GM12878 (cell line): ENCODE measurements around the gene MGST3. TPM values are rescaled to one million over a fixed set of nuclear protein-coding genes. Genes with fewer than 3 reads are reported as not detected.
"Not testable (repeated sequence)": the region's sequence is repeated elsewhere in the genome, so short reads cannot be mapped to it uniquely, and the experiment has no call there.

Experiments used
- ATAC-seq: fragments of 200-7000 bp; cut with Tn5 transposase; 3 replicates; pipeline ENCODE4 v1.9.1; 2020; ENCODE audit warnings: mild to moderate bottlenecking, moderate library complexity
- BruUV-seq: library from RNA; stranded (reverse); fragments of 400-500 nt; replicated peaks from 2 replicates; lab custom pipeline; 2021; lab: Mats Ljungman, UMichigan
- CTCF ChIA-PET: fragments of 300-600 bp; sonication (Branson Sonifier 250); formaldehyde crosslinking; extraction: SDS; loops from one replicate; lab custom pipeline; 2021; ENCODE audit warnings: inconsistent platforms; lab: Yijun Ruan, JAX
- POLR2A ChIA-PET: fragments of 350-600 bp; formaldehyde crosslinking; extraction: SDS; loops from one replicate; lab custom pipeline; 2021; ENCODE audit warnings: inconsistent platforms; lab: Charles Lee
- RAD21 ChIA-PET: fragments of 300-600 bp; sonication (Branson Sonifier 250); formaldehyde crosslinking; loops from one replicate; lab custom pipeline; 2023; ENCODE audit warnings: antibody characterized with exemption; ENCODE audit not compliant: unreplicated experiment; lab: Charles Lee
- SMC1A ChIA-PET: fragments of 300-600 bp; sonication (Branson Sonifier 250); formaldehyde crosslinking; loops from one replicate; lab custom pipeline; 2023; ENCODE audit not compliant: unreplicated experiment, uncharacterized antibody; lab: Charles Lee
- DNase-seq: peaks from one replicate; pipeline ENCODE4 v3.0.0-alpha.2; 2011; ENCODE audit warnings: low read depth, low spot score
- FAIRE-seq: peaks from 3 replicates; lab custom pipeline; 2011; peaks lifted over from hg19 to GRCh38; lab: Jason Lieb, UNC
- H2AFZ ChIP-seq: 2 replicates; pipeline ENCODE4 v1.6.0; 2011; ENCODE audit warnings: low read depth, low read length, control low read depth; ENCODE audit not compliant: control insufficient read depth
- H3K27ac ChIP-seq: 2 replicates; pipeline ENCODE4 v1.5.1; 2011; ENCODE audit warnings: control low read depth; ENCODE audit not compliant: control insufficient read depth, insufficient read depth
- H3K27me3 ChIP-seq, 2 experiments: replicated peaks in 1 of 2; 2 replicates each; pipeline versions ENCODE4 v1.6.0 to v1.6.1; 2011; ENCODE audit warnings: low read length in 1 of 2; ENCODE audit not compliant: control insufficient read depth in 2 of 2, insufficient read depth in 2 of 2
- H3K36me3 ChIP-seq, 2 experiments: 2 replicates each; pipeline ENCODE4 v1.5.1; 2011; ENCODE audit warnings: low read length in 1 of 2; ENCODE audit not compliant: control insufficient read depth in 2 of 2, insufficient read depth in 2 of 2
- H3K4me1 ChIP-seq: 2 replicates; pipeline ENCODE4 v1.6.1; 2011; ENCODE audit warnings: mild to moderate bottlenecking, low read length, moderate library complexity, mixed read lengths; ENCODE audit not compliant: control insufficient read depth, insufficient read depth
- H3K4me2 ChIP-seq: 2 replicates; pipeline ENCODE4 v1.6.0; 2011; ENCODE audit warnings: control low read depth; ENCODE audit not compliant: control insufficient read depth, insufficient read depth
- H3K4me3 ChIP-seq: fragments of 200-600 bp; sonication (generic); 2 replicates; pipeline ENCODE4 v1.5.1; 2016
- H3K79me2 ChIP-seq: 2 replicates; pipeline ENCODE4 v1.6.0; 2011; ENCODE audit warnings: low read length; ENCODE audit not compliant: control insufficient read depth, insufficient read depth
- H3K9ac ChIP-seq: 2 replicates; pipeline ENCODE4 v1.8.0; 2011; ENCODE audit warnings: low read length, control low read depth, mixed read lengths; ENCODE audit not compliant: control insufficient read depth, insufficient read depth
- H3K9me3 ChIP-seq: replicated peaks from 3 replicates; pipeline ENCODE4 v1.5.1; 2011; ENCODE audit warnings: mild to moderate bottlenecking, low read length; ENCODE audit not compliant: control insufficient read depth, insufficient read depth
- H4K20me1 ChIP-seq: 2 replicates; pipeline ENCODE4 v1.6.0; 2011; ENCODE audit not compliant: control insufficient read depth, insufficient read depth
- BCL11A ChIP-seq: IDR thresholded peaks from 2 replicates; pipeline ENCODE4 v1.6.1; 2011; ENCODE audit warnings: low read depth, low read length
- CTCF ChIP-seq, 3 experiments: IDR thresholded peaks in 2 of 3; conservative IDR thresholded peaks in 1 of 3; 2 replicates each; pipeline ENCODE4 v1.5.1; 2011; ENCODE audit warnings: low read depth in 3 of 3, low read length in 3 of 3, mild to moderate bottlenecking in 3 of 3, control low read depth in 2 of 3, moderate library complexity in 2 of 3, inconsistent platforms in 1 of 3, mixed read lengths in 1 of 3; ENCODE audit not compliant: control insufficient read depth in 2 of 3, insufficient read depth in 1 of 3; ENCODE audit errors: extremely low read depth in 1 of 3
- FOXM1 ChIP-seq: IDR thresholded peaks from 2 replicates; pipeline ENCODE4 v1.6.1; 2012; ENCODE audit warnings: low read depth, mild to moderate bottlenecking, inconsistent platforms, low read length, moderate library complexity
- YY1 ChIP-seq: IDR thresholded peaks from 2 replicates; pipeline ENCODE4 v1.6.1; 2011; ENCODE audit warnings: low read depth, mild to moderate bottlenecking, low read length
- WGBS: methylation state at CpG from one replicate; pipeline ENCODE4 v1.1.6; 2016; ENCODE audit warnings: low lambda C conversion rate; ENCODE audit not compliant: insufficient replicate concordance, insufficient coverage; ENCODE audit errors: missing lambda C conversion rate; 5-methylcytosine and 5-hydroxymethylcytosine counted together
- in situ Hi-C: fragments of 300-500 bp; cut with MboI; formaldehyde crosslinking; loops from 9 replicates; pipeline ENCODE4 v1.14.3; 2018; ENCODE audit warnings: mixed read lengths
- intact Hi-C: fragments of 100-400 bp; cut with micrococcal nuclease; formaldehyde crosslinking; loops from one replicate; pipeline ENCODE4 v1.14.2; 2022; ENCODE audit not compliant: unreplicated experiment
- polyA plus RNA-seq, 11 experiments: library from polyadenylated mRNA; depleted of rRNA in 4 of 11; unstranded in 6 of 11; stranded (reverse) in 5 of 11; fragments of >200 nt; fragmentation: Nextera tagmentation in 4 of 11; fragmentation: Illumina TruSeq in 1 of 11; extraction: Ambion mirVana in 4 of 11; extraction: Trizol in 1 of 11; gene quantifications; 1 replicate in 1 of 11; 2 replicates in 10 of 11; pipeline versions ENCODE4 v1.2.1 to v1.2.3, GENCODE V29; 2011 to 2016; ENCODE audit warnings: inconsistent platforms in 2 of 11, missing spikeins in 2 of 11, low read depth in 1 of 11
- total RNA-seq, 4 experiments: library from RNA; depleted of rRNA in 3 of 4; stranded (reverse); fragments of >200 nt in 3 of 4; fragmentation: Illumina TruSeq in 1 of 4; extraction: Trizol in 1 of 4; gene quantifications; 2 replicates each; pipeline versions ENCODE4 v1.2.1 to v1.2.3, GENCODE V29; 2013 to 2021

MGST3 gene
- total and polyA plus RNA-seq, 10 of the 15 experiments (the other 5 are each of a cell fraction or from before 2014, with no cell fraction given), result 37.3 to 145 (median 68.8) TPM

- Histone ChIP-seq H3K4me2 (no peak overlapping the region), H3K4me1 (no peaks in the 10 kb centered on the region; the same call in 1 of the 2 replicates), H3K9ac (no peak overlapping the region), H3K9me3 (peaks cover 2% of the 10 kb centered on the region; the same call in 1 of the 3 replicates), H4K20me1 (no peaks in the 10 kb centered on the region), H3K27me3 (no peaks in the 10 kb centered on the region), H3K4me3 (no peak overlapping the region), H2AFZ (no peak overlapping the region), H3K27ac (no peak overlapping the region), H3K79me2 (peaks cover 28% of the 10 kb centered on the region), H3K36me3 (peaks cover 0 to 3% of the 10 kb centered on the region in 2 experiments; a peak in 1 of 4 replicates)
- no TSS peak for BruUV-seq
- intact Hi-C loops, result loop anchor here (5.0 kb wide), 1 partner anchor 67 kb away; the partner anchor contains the start of gene MGST3
- WGBS, result 93% methylated on average over 3 of the region's 3 CpGs
- no peak for DNase-seq
- CTCF ChIA-PET, result interaction anchor here (3.3 to 3.5 kb wide), 2 partner anchors 14 to 173 kb away, joined by 10 to 50 read pairs; no protein-coding TSS in a partner anchor
- RAD21 ChIA-PET, result interaction anchor here (0.6 to 1.1 kb wide), 2 partner anchors 65 to 392 kb away, joined by 3 to 4 read pairs; no protein-coding TSS in a partner anchor
- no peak for FAIRE-seq
- in situ Hi-C loops, result no loop called here
- no peak for ATAC-seq
- POLR2A ChIA-PET, result no interaction called here
- TF ChIP-seq BCL11A (no peak), CTCF (IDR thresholded peaks at IDR 0.05 in 2 of 3, conservative IDR thresholded peaks at IDR 0.05 in 1 of 3; ENCODE audit: control insufficient read depth in 2 of 3, extremely low read depth in 1 of 3, insufficient read depth in 1 of 3, low read depth in 3 of 3, low read length in 3 of 3) (0 out of 6 replicates have a peak, but pooled peaks of 1 of the 3 experiments have one; percentile 4), FOXM1 (no peak), YY1 (no peak)
- SMC1A ChIA-PET, result interaction anchor here (1.4 to 3.9 kb wide), 3 partner anchors 25 to 129 kb away, joined by 3 to 39 read pairs (median 3); no protein-coding TSS in a partner anchor
Measured at GRCh38 chr1:165699577-165699976, 68.5 kb downstream of the MGST3 start.

GRCh38 chr1:165701922-165702321, 70.9 kb downstream of the MGST3 start:
- DNase-seq, intact Hi-C loops, BruUV-seq, H3K9ac ChIP-seq, H3K36me3 ChIP-seq, H3K9me3 ChIP-seq, SMC1A ChIA-PET, H3K4me2 ChIP-seq, H3K4me3 ChIP-seq, H3K27me3 ChIP-seq, H3K4me1 ChIP-seq, POLR2A ChIA-PET, ATAC-seq, FAIRE-seq, H4K20me1 ChIP-seq, H3K27ac ChIP-seq, H2AFZ ChIP-seq: not testable (repeated sequence)
- in situ Hi-C loops, result loop anchor here (25.0 kb wide), 1 partner anchor 785 kb away; no protein-coding TSS in a partner anchor
- WGBS, result 10% methylated on average over 1 of the region's 7 CpGs
- H3K79me2 ChIP-seq, result peaks cover 14% of the 10 kb centered on the region
- RAD21 ChIA-PET, result interaction anchor here (0.6 to 1.6 kb wide), 2 partner anchors 15 to 17 kb away, joined by 3 to 4 read pairs; no protein-coding TSS in a partner anchor
- CTCF ChIA-PET, result interaction anchor here (1.6 kb wide), 1 partner anchor 16 kb away, joined by 10 read pairs; no protein-coding TSS in a partner anchor
